ENCODE data around the gene TBCCD1. TPM values are rescaled to one million over a fixed set of nuclear protein-coding genes. Genes with fewer than 3 reads are reported as not detected.

TBCCD1 gene
- total RNA-seq, 1 experiment from 2014 or later = 25.1 TPM

- no peak overlapping the region for H3K4me3 Mint-ChIP-seq (ENCODE audit: low read depth, unreplicated experiment)
- peaks cover 61% of the 10 kb centered on the region for H3K4me1 Mint-ChIP-seq (ENCODE audit: low read depth, unreplicated experiment)
- TF ChIP-seq CTCF (IDR thresholded peaks at IDR 0.05; ENCODE audit: unreplicated experiment) = peak; percentile 48
Observed at GRCh38 chr3:186609247-186609868, 42.2 kb upstream of the TBCCD1 start.

DNA sequence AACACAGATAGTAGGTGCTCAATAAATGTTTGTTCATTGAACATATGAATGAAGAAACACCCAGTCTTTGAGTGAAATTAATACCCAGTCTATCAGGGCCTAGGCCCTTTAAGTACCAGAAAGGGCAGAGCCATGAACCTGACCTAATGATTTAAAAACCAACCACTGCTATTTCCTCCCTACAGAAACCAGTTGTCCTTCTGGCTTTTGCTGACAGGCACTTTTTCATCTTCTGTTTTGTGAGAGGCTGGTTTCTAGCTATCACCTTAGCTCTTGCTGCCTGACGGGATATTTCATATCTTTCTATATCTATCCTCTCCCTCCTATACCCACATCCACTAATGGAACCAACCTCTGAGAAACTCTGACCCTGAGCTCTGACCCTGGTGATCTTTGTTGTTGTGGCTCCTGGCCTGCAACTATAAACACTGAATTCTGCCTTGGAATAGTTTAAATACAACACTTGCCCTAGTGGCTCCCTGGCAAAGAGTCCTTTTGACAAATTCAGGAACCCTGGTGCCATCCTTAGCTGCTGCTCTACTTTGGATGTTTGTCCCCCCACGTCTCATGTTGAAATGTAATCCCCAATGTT lies 41.6 kb upstream of the TBCCD1 start:
- DNase-seq = no peak
- H3K27me3 Mint-ChIP-seq (ENCODE audit: unreplicated experiment) = no peaks in the 10 kb centered on the region
- no peak overlapping the region for H3K4me3 Mint-ChIP-seq (ENCODE audit: low read depth, unreplicated experiment)
- intact Hi-C loops (cut with micrococcal nuclease; ENCODE audit: unreplicated experiment) = loop anchor here (2.0 kb wide), 1 partner anchor 68 kb away; no protein-coding TSS in a partner anchor
- CTCF ChIA-PET = interaction anchor here (0.7 to 4.5 kb wide), 7 partner anchors 8 to 366 kb away, joined by 3 to 40 read pairs (median 5); no protein-coding TSS in a partner anchor
- H3K9me3 Mint-ChIP-seq (ENCODE audit: low read depth, unreplicated experiment) = peaks cover 3% of the 10 kb centered on the region
- TF ChIP-seq CTCF (IDR thresholded peaks at IDR 0.05; ENCODE audit: unreplicated experiment) = no peak
- H3K4me1 Mint-ChIP-seq (ENCODE audit: low read depth, unreplicated experiment) = peaks cover 62% of the 10 kb centered on the region
- no peak overlapping the region for H3K27ac Mint-ChIP-seq (ENCODE audit: unreplicated experiment)
- H3K36me3 Mint-ChIP-seq (ENCODE audit: insufficient read depth, unreplicated experiment) = no peaks in the 10 kb centered on the region
- BruUV-seq (replicated peaks) = no TSS peak

More at GRCh38 chr3:186609247-186609868, 42.2 kb upstream of the TBCCD1 start:
- H3K36me3 Mint-ChIP-seq (ENCODE audit: insufficient read depth, unreplicated experiment) = no peaks in the 10 kb centered on the region
- intact Hi-C loops (cut with micrococcal nuclease; ENCODE audit: unreplicated experiment) = loop anchor here (2.0 kb wide), 1 partner anchor 69 kb away; no protein-coding TSS in a partner anchor
- BruUV-seq (replicated peaks) = no TSS peak
- DNase-seq = peak; percentile 85
- no peak overlapping the region for H3K27ac Mint-ChIP-seq (ENCODE audit: unreplicated experiment)
- H3K27me3 Mint-ChIP-seq (ENCODE audit: unreplicated experiment) = no peaks in the 10 kb centered on the region
- peaks cover 3% of the 10 kb centered on the region for H3K9me3 Mint-ChIP-seq (ENCODE audit: low read depth, unreplicated experiment)
- CTCF ChIA-PET = interaction anchor here (0.7 to 4.5 kb wide), 8 partner anchors 11 to 367 kb away, joined by 3 to 40 read pairs (median 4); no protein-coding TSS in a partner anchor

DNA sequence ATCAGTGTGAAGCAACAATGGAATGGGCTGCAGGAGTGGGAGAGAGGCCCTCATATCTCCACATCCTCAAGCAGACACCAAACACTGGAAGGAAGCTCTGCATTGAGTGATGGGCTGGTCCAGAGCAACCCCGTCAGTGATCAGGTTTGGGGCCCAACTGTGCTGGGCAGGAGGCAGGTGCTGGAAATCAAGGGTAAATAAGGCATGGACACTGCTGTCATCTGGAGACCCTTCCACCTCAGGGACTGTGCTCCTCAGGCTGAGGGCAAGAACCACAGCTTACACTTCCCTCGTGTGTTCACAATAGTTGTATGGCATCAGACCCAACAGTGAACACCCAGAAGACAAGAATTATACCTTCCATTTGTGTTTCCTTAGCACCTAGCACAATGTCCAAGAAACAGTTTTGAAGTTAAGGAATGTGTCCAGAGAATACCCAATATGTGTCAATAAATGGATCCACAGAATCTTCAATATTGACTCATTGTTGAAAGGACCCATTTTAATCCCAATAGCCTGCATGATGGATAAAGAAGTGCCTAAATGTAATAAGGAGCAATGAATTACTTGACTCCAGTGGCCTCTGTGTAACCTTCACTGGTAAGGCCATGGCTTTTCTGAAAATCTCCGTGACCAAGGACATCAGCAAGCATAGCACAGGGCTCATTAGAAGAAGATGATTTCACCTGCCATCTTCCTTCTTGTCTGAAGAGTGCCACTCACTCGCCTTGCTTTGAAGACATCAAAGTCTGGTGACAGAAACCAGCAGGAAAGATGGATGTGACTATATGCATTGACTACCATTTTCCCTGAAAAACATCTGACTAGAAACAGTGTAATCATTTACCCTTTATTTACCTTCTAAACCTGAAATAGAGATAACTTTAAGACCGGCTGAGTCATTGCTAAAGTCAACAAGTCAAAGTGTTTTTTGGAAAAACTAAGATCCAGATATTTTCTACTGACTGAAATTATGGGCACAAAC lies 38.7 kb upstream of the TBCCD1 start:
- no peak for TF ChIP-seq CTCF (IDR thresholded peaks at IDR 0.05; ENCODE audit: unreplicated experiment)
- Mint-ChIP-seq H3K36me3 (ENCODE audit: insufficient read depth, unreplicated experiment) (no peaks in the 10 kb centered on the region), H3K27ac (ENCODE audit: unreplicated experiment) (peak overlapping the region; percentile 55), H3K4me3 (ENCODE audit: low read depth, unreplicated experiment) (no peak overlapping the region), H3K27me3 (ENCODE audit: unreplicated experiment) (no peaks in the 10 kb centered on the region), H3K4me1 (ENCODE audit: low read depth, unreplicated experiment) (peaks cover 61% of the 10 kb centered on the region), H3K9me3 (ENCODE audit: low read depth, unreplicated experiment) (peaks cover 3% of the 10 kb centered on the region)
- intact Hi-C loops (cut with micrococcal nuclease; ENCODE audit: unreplicated experiment) = loop anchor here (1.0 kb wide), 1 partner anchor 16 kb away; no protein-coding TSS in a partner anchor
- CTCF ChIA-PET = interaction anchor here (1.0 to 1.4 kb wide), 4 partner anchors 9 to 36 kb away, joined by 3 to 20 read pairs (median 6); partner anchors contain the start of gene DNAJB11
- no TSS peak for BruUV-seq (replicated peaks)
- no peak for DNase-seq

GRCh38 chr3:186605078-186605477 lies 37.9 kb upstream of the TBCCD1 start:
- BruUV-seq (replicated peaks) = no TSS peak
- Mint-ChIP-seq H3K4me3 (ENCODE audit: low read depth, unreplicated experiment) (no peak overlapping the region), H3K36me3 (ENCODE audit: insufficient read depth, unreplicated experiment) (no peaks in the 10 kb centered on the region), H3K27ac (ENCODE audit: unreplicated experiment) (peak overlapping the region; percentile 31), H3K9me3 (ENCODE audit: low read depth, unreplicated experiment) (peaks cover 3% of the 10 kb centered on the region), H3K27me3 (ENCODE audit: unreplicated experiment) (no peaks in the 10 kb centered on the region), H3K4me1 (ENCODE audit: low read depth, unreplicated experiment) (peaks cover 67% of the 10 kb centered on the region)
- no peak for DNase-seq
- CTCF ChIA-PET = interaction anchor here (1.0 to 1.4 kb wide), 4 partner anchors 10 to 35 kb away, joined by 3 to 20 read pairs (median 6); partner anchors contain the start of gene DNAJB11
- intact Hi-C loops (cut with micrococcal nuclease; ENCODE audit: unreplicated experiment) = no loop called here
- no peak for TF ChIP-seq CTCF (IDR thresholded peaks at IDR 0.05; ENCODE audit: unreplicated experiment)
